ENCODE results near the gene SLC66A1. TPM values are rescaled to one million over a fixed set of nuclear protein-coding genes. Genes with fewer than 3 reads are reported as not detected.

SLC66A1 gene
- total RNA-seq, 1 experiment from 2014 or later = 22.5 TPM

DNA sequence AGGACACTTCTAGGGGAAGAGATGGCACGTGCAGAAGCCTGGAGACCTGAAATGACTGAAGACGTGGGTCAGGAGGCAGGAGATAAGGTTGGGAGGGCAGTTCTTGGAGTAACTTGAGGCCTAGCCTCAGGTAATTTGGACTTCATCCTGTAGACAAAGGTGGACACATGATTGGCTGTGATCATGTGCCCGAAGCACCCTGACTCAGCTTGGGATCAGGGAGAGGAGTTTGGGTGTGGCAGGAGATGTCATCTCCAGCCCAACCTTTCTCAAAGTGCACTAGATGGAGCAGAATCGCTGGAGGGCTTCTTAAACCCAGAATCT is 1.5 kb downstream of the SLC66A1 start:
- Mint-ChIP-seq H3K4me3 (peak overlapping the region; percentile 85 to 87; a peak in 4 of 5 replicates), H3K9me3 (no peaks in the 10 kb centered on the region), H3K27ac (no peak overlapping the region; a peak in 1 of 7 replicates), H3K27me3 (ENCODE audit: low read depth) (no peaks in the 10 kb centered on the region), H3K36me3 (ENCODE audit: insufficient read depth in 1 of 3, low read depth in 3 of 3) (peaks cover 5 to 15% (median 12%) of the 10 kb centered on the region in 3 experiments; a peak in 6 of 7 replicates), H3K4me1 (peaks cover 19% of the 10 kb centered on the region in 2 experiments)
- no peak overlapping the region for H2BK120ac ChIP-seq (ENCODE audit: low read depth, low read length, poor library complexity, severe bottlenecking)
- no peak overlapping the region for H2BK15ac ChIP-seq (ENCODE audit: low read depth, low read length)
- H2BK20ac ChIP-seq (ENCODE audit: low read depth, low read length, poor library complexity, severe bottlenecking) = no peak overlapping the region
- H4K20me1 ChIP-seq (ENCODE audit: control insufficient read depth, insufficient read depth, insufficient read length) = no peaks in the 10 kb centered on the region
- no peak for DNase-seq
- H3K79me2 ChIP-seq (ENCODE audit: insufficient read depth, low read length) = no peaks in the 10 kb centered on the region
- H3K18ac ChIP-seq (ENCODE audit: insufficient read length, low read depth, low read length) = no peak overlapping the region
- TF ChIP-seq, protein P1, sequence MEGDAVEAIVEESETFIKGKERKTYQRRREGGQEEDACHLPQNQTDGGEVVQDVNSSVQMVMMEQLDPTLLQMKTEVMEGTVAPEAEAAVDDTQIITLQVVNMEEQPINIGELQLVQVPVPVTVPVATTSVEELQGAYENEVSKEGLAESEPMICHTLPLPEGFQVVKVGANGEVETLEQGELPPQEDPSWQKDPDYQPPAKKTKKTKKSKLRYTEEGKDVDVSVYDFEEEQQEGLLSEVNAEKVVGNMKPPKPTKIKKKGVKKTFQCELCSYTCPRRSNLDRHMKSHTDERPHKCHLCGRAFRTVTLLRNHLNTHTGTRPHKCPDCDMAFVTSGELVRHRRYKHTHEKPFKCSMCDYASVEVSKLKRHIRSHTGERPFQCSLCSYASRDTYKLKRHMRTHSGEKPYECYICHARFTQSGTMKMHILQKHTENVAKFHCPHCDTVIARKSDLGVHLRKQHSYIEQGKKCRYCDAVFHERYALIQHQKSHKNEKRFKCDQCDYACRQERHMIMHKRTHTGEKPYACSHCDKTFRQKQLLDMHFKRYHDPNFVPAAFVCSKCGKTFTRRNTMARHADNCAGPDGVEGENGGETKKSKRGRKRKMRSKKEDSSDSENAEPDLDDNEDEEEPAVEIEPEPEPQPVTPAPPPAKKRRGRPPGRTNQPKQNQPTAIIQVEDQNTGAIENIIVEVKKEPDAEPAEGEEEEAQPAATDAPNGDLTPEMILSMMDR (conservative IDR thresholded peaks at IDR 0.05) = no peak
- H2BK5ac ChIP-seq (ENCODE audit: insufficient read length, low read length) = no peak overlapping the region
- no peak overlapping the region for H4K8ac ChIP-seq (replicated peaks; ENCODE audit: insufficient read length, low read depth, low read length)
- no peaks in the 10 kb centered on the region for H3K79me1 ChIP-seq (ENCODE audit: insufficient read depth, low read depth, low read length, poor library complexity, severe bottlenecking)
- H3K9ac ChIP-seq (ENCODE audit: extremely low read depth, insufficient read length, low read length) = no peak overlapping the region
- no peak overlapping the region for H2AFZ ChIP-seq (ENCODE audit: low read length)
- no peak overlapping the region for H2BK12ac ChIP-seq (ENCODE audit: insufficient read length, low read depth, low read length)
- H4K91ac ChIP-seq (ENCODE audit: insufficient read length, low read depth, low read length) = no peak overlapping the region
- no peaks in the 10 kb centered on the region for H3K4me1 ChIP-seq (ENCODE audit: insufficient read depth, low read length)
- H3K23me2 ChIP-seq (ENCODE audit: insufficient read length, low read depth, low read length, poor library complexity, severe bottlenecking) = peaks cover 13% of the 10 kb centered on the region
- H4K5ac ChIP-seq (ENCODE audit: insufficient read length, low read depth, low read length) = no peak overlapping the region
- H3K56ac ChIP-seq (ENCODE audit: insufficient read length, low read depth, low read length) = no peak overlapping the region
- H3K27me3 ChIP-seq (ENCODE audit: insufficient read depth, low read length) = no peaks in the 10 kb centered on the region
- no peak overlapping the region for H3T11ph ChIP-seq (ENCODE audit: low read length)
- no peak overlapping the region for H3K23ac ChIP-seq (ENCODE audit: insufficient read length, low read depth, low read length)
- H2AK5ac ChIP-seq (ENCODE audit: insufficient read length, low read length) = no peak overlapping the region
- H3K4ac ChIP-seq (ENCODE audit: low read depth, low read length) = no peak overlapping the region
- no peak overlapping the region for H3K14ac ChIP-seq (ENCODE audit: insufficient read depth, low read length)
- no peak overlapping the region for H3K4me2 ChIP-seq (ENCODE audit: insufficient read depth, insufficient read length, low read length)
- H3K27ac ChIP-seq (ENCODE audit: insufficient read length, low read depth, low read length) = no peak overlapping the region
- WGBS (ENCODE audit: extremely low coverage, insufficient read length, low lambda C conversion rate) = no CpG with 5 or more reads among the region's 4 CpGs
- H3K9me3 ChIP-seq (ENCODE audit: control insufficient read depth, low read depth, low read length) = no peaks in the 10 kb centered on the region
